Measurements from ENCODE around the gene TSPAN18.

Gene TSPAN18

GRCh38 chr11:44826922-44827643 is 100.3 kb downstream of the TSPAN18 start:
- no peak for DNase-seq

GRCh38 chr11:44828296-44828695 is 101.5 kb downstream of the TSPAN18 start:
- no peak for DNase-seq

GRCh38 chr11:44829838-44830237 is 103.1 kb downstream of the TSPAN18 start:
- no peak for DNase-seq

GRCh38 chr11:44831605-44832394 is 105.0 kb downstream of the TSPAN18 start:
- no peak for DNase-seq

- no peak for DNase-seq
These were observed 105.7 kb downstream of the TSPAN18 start for GRCh38 chr11:44832452-44832851.

- DNase-seq, result no peak
These were observed 106.6 kb downstream of the TSPAN18 start for GRCh38 chr11:44833221-44833876.

GRCh38 chr11:44833877-44834452 is 107.2 kb downstream of the TSPAN18 start:
- DNase-seq, result no peak

- DNase-seq, result no peak
These were observed 108.1 kb downstream of the TSPAN18 start for GRCh38 chr11:44834846-44835245.

- no peak for DNase-seq
These were observed 108.5 kb downstream of the TSPAN18 start for GRCh38 chr11:44835296-44835695.

- no peak for DNase-seq
These were observed 109.2 kb downstream of the TSPAN18 start for GRCh38 chr11:44835938-44836337.

- no peak for DNase-seq
These were observed 110.9 kb downstream of the TSPAN18 start for GRCh38 chr11:44837661-44838060.

GRCh38 chr11:44839458-44840084 is 112.8 kb downstream of the TSPAN18 start:
- DNase-seq, result no peak

GRCh38 chr11:44840085-44840478 is 113.3 kb downstream of the TSPAN18 start:
- no peak for DNase-seq

GRCh38 chr11:44840521-44841251 is 113.9 kb downstream of the TSPAN18 start:
- no peak for DNase-seq

GRCh38 chr11:44842220-44842619 is 115.5 kb downstream of the TSPAN18 start:
- DNase-seq, result peak; percentile 59

- no peak for DNase-seq
These were observed 120.1 kb downstream of the TSPAN18 start for GRCh38 chr11:44846852-44847251.

GRCh38 chr11:44847316-44847715 is 120.6 kb downstream of the TSPAN18 start:
- no peak for DNase-seq

- DNase-seq, result no peak
These were observed 121.6 kb downstream of the TSPAN18 start for GRCh38 chr11:44848203-44848962.

- no peak for DNase-seq
These were observed 122.2 kb downstream of the TSPAN18 start for GRCh38 chr11:44848963-44849350.

GRCh38 chr11:44849424-44849823 is 122.7 kb downstream of the TSPAN18 start:
- DNase-seq, result no peak

- DNase-seq, result no peak
These were observed 123.2 kb downstream of the TSPAN18 start for GRCh38 chr11:44849922-44850321.

Measured in amniotic stem cell (primary cell).